KBM-7 (cell line): ENCODE measurements around the gene ZFAND3.

ENCODE experiments used
- DNase-seq: peaks from one replicate; pipeline ENCODE4 v3.0.0-alpha.2; 2015
- in situ Hi-C: fragments of 300-500 bp; cut with MboI; formaldehyde crosslinking; loops from 2 replicates; pipeline ENCODE4 v1.14.3; 2020; ENCODE audit warnings: low sequenced_read_pairs, low pct_unique_long_range_greater_than_20kb, mixed read lengths

ZFAND3 gene

GRCh38 chr6:38150681-38151296, 331.3 kb downstream of the ZFAND3 start:
- no peak for DNase-seq
- in situ Hi-C loops = no loop called here

GRCh38 chr6:38151580-38152500, 332.3 kb downstream of the ZFAND3 start:
- no peak for DNase-seq
- in situ Hi-C loops = no loop called here

GRCh38 chr6:38152620-38153019, 333.1 kb downstream of the ZFAND3 start:
- DNase-seq = no peak
- in situ Hi-C loops = no loop called here

GRCh38 chr6:38153076-38153797, 333.7 kb downstream of the ZFAND3 start:
- no peak for DNase-seq
- in situ Hi-C loops = no loop called here

- in situ Hi-C loops = no loop called here
- DNase-seq = no peak
Measured at GRCh38 chr6:38153798-38154345, 334.3 kb downstream of the ZFAND3 start.

GRCh38 chr6:38154731-38155130, 335.2 kb downstream of the ZFAND3 start:
- no peak for DNase-seq
- in situ Hi-C loops = no loop called here

GRCh38 chr6:38155144-38155543, 335.6 kb downstream of the ZFAND3 start:
- in situ Hi-C loops = no loop called here
- DNase-seq = no peak

- in situ Hi-C loops = no loop called here
- DNase-seq = no peak
Measured at GRCh38 chr6:38155621-38156204, 336.2 kb downstream of the ZFAND3 start.

GRCh38 chr6:38156818-38157565, 337.5 kb downstream of the ZFAND3 start:
- no peak for DNase-seq
- in situ Hi-C loops = no loop called here

- in situ Hi-C loops = no loop called here
- DNase-seq = no peak
Measured at GRCh38 chr6:38157905-38158304, 338.4 kb downstream of the ZFAND3 start.

GRCh38 chr6:38158762-38159350, 339.3 kb downstream of the ZFAND3 start:
- DNase-seq = no peak
- in situ Hi-C loops = no loop called here

- in situ Hi-C loops = no loop called here
- peak; percentile 34 for DNase-seq
Measured at GRCh38 chr6:38159596-38159995, 340.1 kb downstream of the ZFAND3 start.

GRCh38 chr6:38160831-38161230, 341.3 kb downstream of the ZFAND3 start:
- in situ Hi-C loops = no loop called here
- no peak for DNase-seq

GRCh38 chr6:38161331-38161730, 341.8 kb downstream of the ZFAND3 start:
- DNase-seq = no peak
- in situ Hi-C loops = no loop called here

GRCh38 chr6:38161754-38162492, 342.4 kb downstream of the ZFAND3 start:
- in situ Hi-C loops = no loop called here
- no peak for DNase-seq

GRCh38 chr6:38162493-38163185, 343.1 kb downstream of the ZFAND3 start:
- no peak for DNase-seq
- in situ Hi-C loops = no loop called here
